Caki2 (cell line): Measurements from ENCODE around the gene ATG4D. TPM values are rescaled to one million over a fixed set of nuclear protein-coding genes. Genes with fewer than 3 reads are reported as not detected.

ENCODE experiments used
- DNase-seq: peaks from one replicate; pipeline ENCODE4 v3.0.0-alpha.2; 2015; ENCODE audit warnings: low read depth
- in situ Hi-C: cut with HindIII; loops from 2 replicates; pipeline ENCODE4 v1.10.0; 2016; ENCODE audit warnings: low sequenced_read_pairs, low pct_unique_long_range_greater_than_20kb, mixed read lengths
- total RNA-seq: library from RNA; depleted of rRNA; stranded (reverse); fragments of >200 nt; shearing (Covaris generic); gene quantifications from 2 replicates; pipeline ENCODE4 v1.2.3, GENCODE V29; 2014; ENCODE audit warnings: low replicate concordance; rRNA removed

The ATG4D gene
- total RNA-seq, 1 experiment from 2014 or later, result 17.8 TPM

DNA sequence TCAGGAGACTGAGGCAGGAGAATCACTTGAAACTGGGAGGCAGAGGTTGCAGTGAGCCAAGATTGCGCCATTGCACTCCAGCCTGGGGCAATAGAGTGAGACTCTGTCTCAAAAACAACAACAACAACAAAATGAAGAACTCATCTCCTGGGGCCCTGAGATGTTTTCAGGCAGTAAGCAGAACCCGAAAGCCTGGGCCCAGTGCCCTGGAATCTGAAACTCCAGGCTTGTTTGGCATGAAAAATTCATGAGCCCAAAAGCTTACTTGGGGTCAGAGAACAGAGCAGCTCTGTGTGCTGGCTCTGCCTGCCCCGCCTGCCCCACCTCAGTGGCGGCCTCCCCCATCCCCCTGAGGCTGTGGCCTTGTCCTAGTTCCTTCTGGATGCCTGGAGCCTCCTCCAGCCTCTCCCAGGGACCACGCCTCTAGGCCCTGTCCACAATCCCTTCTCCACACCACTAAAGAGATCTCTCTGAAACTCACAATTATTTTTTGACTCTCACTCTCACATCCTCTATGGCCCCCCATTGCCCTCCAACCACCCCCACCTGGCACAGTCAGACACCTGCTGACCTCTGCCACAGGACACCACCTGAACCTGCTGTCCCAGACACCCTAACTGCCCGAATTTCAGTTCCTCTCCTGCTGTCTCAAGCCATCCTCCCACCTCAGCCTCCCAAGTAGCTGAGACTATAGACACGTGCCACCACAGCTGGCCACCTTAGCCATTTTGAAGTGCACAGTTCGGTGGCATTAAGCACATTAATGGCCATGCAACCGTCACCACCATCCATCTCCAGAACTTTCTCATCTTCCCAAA is 50.3 kb downstream of the ATG4D start:
- in situ Hi-C loops, result no loop called here
- no peak for DNase-seq

DNA sequence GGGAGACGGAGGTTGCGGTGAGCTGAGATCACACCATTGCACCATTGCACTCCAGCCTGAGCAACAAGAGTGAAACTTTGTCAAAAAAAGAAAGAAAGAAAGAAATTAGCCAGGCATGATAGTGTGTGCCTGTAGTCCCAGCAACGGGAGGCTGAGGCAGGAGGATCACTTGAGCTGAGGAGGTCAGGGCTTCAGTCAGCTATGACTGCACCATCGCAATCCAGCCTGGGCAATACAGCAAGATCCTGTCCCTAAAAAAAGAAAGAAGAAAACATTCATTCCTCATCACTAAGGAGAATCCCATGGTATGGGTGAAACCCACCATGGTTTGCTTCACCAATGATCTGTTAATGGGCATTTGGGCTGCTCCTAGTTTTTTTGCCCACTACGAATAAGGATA is 56.4 kb downstream of the ATG4D start:
- no peak for DNase-seq
- in situ Hi-C loops, result no loop called here

DNA sequence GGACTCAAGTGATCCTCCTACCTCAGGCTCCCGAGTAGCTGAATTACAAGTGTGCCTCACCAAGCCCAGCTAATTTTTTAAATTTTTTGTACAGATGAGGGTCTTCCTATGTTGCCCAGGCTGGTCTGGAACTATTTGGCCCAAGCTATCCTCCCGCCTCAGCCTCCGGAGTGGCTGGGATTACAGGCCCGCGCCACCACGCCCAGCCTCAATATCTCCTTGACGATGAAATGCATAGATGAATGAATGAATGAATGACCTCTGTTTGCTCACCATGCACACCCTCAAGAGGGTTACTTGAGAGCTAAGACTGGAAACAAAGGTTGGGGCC is 58.3 kb downstream of the ATG4D start:
- in situ Hi-C loops, result no loop called here
- no peak for DNase-seq

DNA sequence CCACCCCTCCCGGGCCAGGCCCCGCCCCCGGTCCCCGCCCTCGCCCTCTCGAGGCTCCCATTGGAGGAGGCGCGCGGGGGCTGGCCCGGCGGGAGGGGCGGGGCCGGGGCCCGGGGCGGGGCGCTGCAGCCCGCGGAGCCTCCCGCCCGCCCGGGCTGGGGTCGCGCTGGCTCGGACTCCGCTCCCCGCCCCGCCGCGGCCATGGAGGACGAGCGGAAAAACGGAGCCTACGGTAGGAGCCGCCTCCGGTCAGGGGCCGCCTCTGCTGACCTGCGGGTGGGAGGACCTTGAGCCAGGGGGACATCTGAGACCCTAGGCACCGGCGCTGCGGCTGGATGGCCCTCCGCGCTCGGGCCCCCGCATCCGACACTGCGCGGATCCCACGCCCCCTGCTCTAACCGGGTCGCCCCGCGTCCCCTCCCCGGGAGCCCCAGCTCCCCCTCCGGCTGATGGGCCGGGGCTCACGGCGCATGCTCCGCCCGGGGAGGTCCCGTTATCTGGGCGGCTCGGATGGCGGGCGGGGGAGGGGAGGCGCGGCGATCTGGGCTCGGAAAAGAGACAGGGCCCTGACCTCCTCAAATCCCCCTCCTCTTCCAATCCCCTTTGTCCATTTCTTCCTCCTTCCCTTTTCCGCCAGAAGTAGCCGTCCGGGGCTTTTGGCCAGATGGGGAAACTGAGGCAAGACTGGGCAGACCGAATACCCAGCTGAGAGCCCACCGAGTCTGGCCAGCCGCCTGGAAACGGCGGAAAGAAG is 58.8 kb downstream of the ATG4D start:
- in situ Hi-C loops, result no loop called here
- DNase-seq, result no peak

Other genes with a start within 250 kb of the ATG4D start
- not detected in 2 replicates for gene ZGLP1, start 234.1 kb upstream of the ATG4D start, total RNA-seq
- 12.9 and 27.9 TPM in 2 replicates for gene FDX2, start 227.9 kb upstream of the ATG4D start, total RNA-seq
- 9.2 and 10.6 TPM in 2 replicates for gene RAVER1, start 210.4 kb upstream of the ATG4D start, total RNA-seq
- gene ICAM3, start 204.3 kb upstream of the ATG4D start, total RNA-seq, result 10.1 and 12.2 TPM in 2 replicates
- gene TYK2, start 163.3 kb upstream of the ATG4D start, total RNA-seq, result 34.3 and 47.6 TPM in 2 replicates
- 120 and 175 TPM in 2 replicates for gene CDC37, start 140.4 kb upstream of the ATG4D start, total RNA-seq
- gene PDE4A, start 123.4 kb upstream of the ATG4D start, total RNA-seq, result 0.20 and 3.6 TPM in 2 replicates
- gene KEAP1, start 40.5 kb upstream of the ATG4D start, total RNA-seq, result 98.3 and 114 TPM in 2 replicates
- gene S1PR5, start 26.5 kb upstream of the ATG4D start, total RNA-seq, result 4.6 and 11.6 TPM in 2 replicates
- 7.4 and 7.5 TPM in 2 replicates for gene KRI1, start 22.1 kb downstream of the ATG4D start, total RNA-seq
- gene CDKN2D, start 25.1 kb downstream of the ATG4D start, total RNA-seq, result 4.7 and 8.5 TPM in 2 replicates
- gene AP1M2, start 43.4 kb downstream of the ATG4D start, total RNA-seq, result 29.2 and 48.7 TPM in 2 replicates
- 7.1 and 13.1 TPM in 2 replicates for gene SLC44A2, start 81.6 kb downstream of the ATG4D start, total RNA-seq
- gene ILF3, start 110.4 kb downstream of the ATG4D start, total RNA-seq, result 168 and 223 TPM in 2 replicates
- gene QTRT1, start 157.5 kb downstream of the ATG4D start, total RNA-seq, result 32.2 and 57.9 TPM in 2 replicates
- gene DNM2, start 174.2 kb downstream of the ATG4D start, total RNA-seq, result 331 and 362 TPM in 2 replicates